ENCODE data around the gene RNF212. TPM values are rescaled to one million over a fixed set of nuclear protein-coding genes. Genes with fewer than 3 reads are reported as not detected.

The RNF212 gene
- total and polyA plus RNA-seq, 2 of the 13 experiments (the other 11 are each of a cell fraction or from before 2014, with no cell fraction given), result not detected

DNA sequence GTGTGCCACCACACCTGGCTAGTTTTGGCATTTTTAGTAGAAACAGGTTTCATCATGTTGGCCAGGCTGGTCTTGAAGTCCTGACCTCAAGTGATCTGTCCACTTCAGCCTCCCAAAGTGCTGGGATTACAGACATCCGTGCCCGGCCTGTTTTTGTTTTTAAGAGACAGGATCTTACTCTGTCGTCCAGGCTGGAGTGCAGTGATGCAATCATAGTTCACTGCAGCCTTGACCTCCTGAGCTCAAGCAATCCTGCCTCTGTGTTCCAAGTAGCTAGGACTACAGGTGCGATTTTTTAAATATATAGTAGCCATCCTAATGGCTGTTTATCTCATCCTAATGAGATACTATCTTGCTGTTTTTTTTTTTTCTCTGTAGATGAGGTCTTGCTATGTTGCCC lies 47.6 kb downstream of the RNF212 start:
- peaks cover 8% of the 10 kb centered on the region; the same call in 1 of the 2 replicates for H3K4me1 ChIP-seq (ENCODE audit: insufficient read depth, low read length)
- H3K27me3 ChIP-seq (ENCODE audit: control insufficient read depth in 1 of 2, insufficient read depth in 2 of 2, low read length in 2 of 2), result peaks cover 6 to 39% of the 10 kb centered on the region in 2 experiments; a peak in 4 of 5 replicates
- H3K9me3 ChIP-seq (ENCODE audit: low read length), result no peaks in the 10 kb centered on the region
- FAIRE-seq (no peak), DNase-seq (ENCODE audit: low spot score) (no peak), ATAC-seq (no peak; the same call in 2 of the 3 replicates)
- no peak overlapping the region for H3K27ac ChIP-seq (ENCODE audit: extremely low read length, insufficient read depth, low read length)
- in situ Hi-C loops (cut with HindIII; ENCODE audit: extremely low pct_ligation_motif_present, low pct_unique_long_range_greater_than_20kb) (no loop called here), intact Hi-C loops (cut with micrococcal nuclease; ENCODE audit: unreplicated experiment) (no loop called here)
- no peaks in the 10 kb centered on the region for H3K36me3 ChIP-seq (replicated peaks in 1 of 2; ENCODE audit: control insufficient read depth in 1 of 2, insufficient read depth in 2 of 2, low read length in 2 of 2)
- no TSS peak for BruUV-seq (replicated peaks)
- no peak overlapping the region for H3K9ac ChIP-seq (ENCODE audit: insufficient read depth, low read depth, low read length)
- no peak overlapping the region for H3K4me3 ChIP-seq (replicated peaks in 1 of 3; ENCODE audit: insufficient read depth in 1 of 3, low read depth in 2 of 3, low read length in 3 of 3)
- ChIA-PET CTCF (ENCODE audit: low intra/inter-chr PET ratio, low total read pairs) (no interaction called here), POLR2A (interaction anchor here (0.7 to 1.2 kb wide), 2 partner anchors 49 to 93 kb away, joined by 3 read pairs; no protein-coding TSS in a partner anchor)
- H3K4me2 ChIP-seq (ENCODE audit: low read depth, low read length), result no peak overlapping the region
- H3K79me2 ChIP-seq (ENCODE audit: insufficient read depth, low read length), result no peaks in the 10 kb centered on the region
- H4K20me1 ChIP-seq (ENCODE audit: insufficient read depth, low read length), result no peaks in the 10 kb centered on the region
- 0% methylated on average over 4 of the region's 4 CpGs for WGBS (ENCODE audit: low lambda C conversion rate)
- H2AFZ ChIP-seq (ENCODE audit: low read length), result no peak overlapping the region
- TF ChIP-seq, protein P1, sequence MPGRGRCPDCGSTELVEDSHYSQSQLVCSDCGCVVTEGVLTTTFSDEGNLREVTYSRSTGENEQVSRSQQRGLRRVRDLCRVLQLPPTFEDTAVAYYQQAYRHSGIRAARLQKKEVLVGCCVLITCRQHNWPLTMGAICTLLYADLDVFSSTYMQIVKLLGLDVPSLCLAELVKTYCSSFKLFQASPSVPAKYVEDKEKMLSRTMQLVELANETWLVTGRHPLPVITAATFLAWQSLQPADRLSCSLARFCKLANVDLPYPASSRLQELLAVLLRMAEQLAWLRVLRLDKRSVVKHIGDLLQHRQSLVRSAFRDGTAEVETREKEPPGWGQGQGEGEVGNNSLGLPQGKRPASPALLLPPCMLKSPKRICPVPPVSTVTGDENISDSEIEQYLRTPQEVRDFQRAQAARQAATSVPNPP (CRISPR knock-in tag; IDR thresholded peaks at IDR 0.05), result no peak
- TF ChIP-seq RXRB (CRISPR knock-in tag; IDR thresholded peaks at IDR 0.05; ENCODE audit: borderline replicate concordance), result 0 out of 2 replicates have a peak, but pooled peaks have one; percentile 30
- 0 out of 2 replicates have a peak, but pooled peaks have one; percentile 18 for TF ChIP-seq HNF4A (CRISPR knock-in tag; IDR thresholded peaks at IDR 0.05)
- peak in 1 of 2 experiments; percentile 50; a peak in 1 of 4 replicates for TF ChIP-seq NR2F1 (CRISPR knock-in tag; IDR thresholded peaks at IDR 0.05)
- TF ChIP-seq, protein P2, sequence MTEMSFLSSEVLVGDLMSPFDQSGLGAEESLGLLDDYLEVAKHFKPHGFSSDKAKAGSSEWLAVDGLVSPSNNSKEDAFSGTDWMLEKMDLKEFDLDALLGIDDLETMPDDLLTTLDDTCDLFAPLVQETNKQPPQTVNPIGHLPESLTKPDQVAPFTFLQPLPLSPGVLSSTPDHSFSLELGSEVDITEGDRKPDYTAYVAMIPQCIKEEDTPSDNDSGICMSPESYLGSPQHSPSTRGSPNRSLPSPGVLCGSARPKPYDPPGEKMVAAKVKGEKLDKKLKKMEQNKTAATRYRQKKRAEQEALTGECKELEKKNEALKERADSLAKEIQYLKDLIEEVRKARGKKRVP (CRISPR knock-in tag; IDR thresholded peaks at IDR 0.05), result peak in 1 of 2 experiments; percentile 44; a peak in 1 of 4 replicates
- TF ChIP-seq, protein P3, sequence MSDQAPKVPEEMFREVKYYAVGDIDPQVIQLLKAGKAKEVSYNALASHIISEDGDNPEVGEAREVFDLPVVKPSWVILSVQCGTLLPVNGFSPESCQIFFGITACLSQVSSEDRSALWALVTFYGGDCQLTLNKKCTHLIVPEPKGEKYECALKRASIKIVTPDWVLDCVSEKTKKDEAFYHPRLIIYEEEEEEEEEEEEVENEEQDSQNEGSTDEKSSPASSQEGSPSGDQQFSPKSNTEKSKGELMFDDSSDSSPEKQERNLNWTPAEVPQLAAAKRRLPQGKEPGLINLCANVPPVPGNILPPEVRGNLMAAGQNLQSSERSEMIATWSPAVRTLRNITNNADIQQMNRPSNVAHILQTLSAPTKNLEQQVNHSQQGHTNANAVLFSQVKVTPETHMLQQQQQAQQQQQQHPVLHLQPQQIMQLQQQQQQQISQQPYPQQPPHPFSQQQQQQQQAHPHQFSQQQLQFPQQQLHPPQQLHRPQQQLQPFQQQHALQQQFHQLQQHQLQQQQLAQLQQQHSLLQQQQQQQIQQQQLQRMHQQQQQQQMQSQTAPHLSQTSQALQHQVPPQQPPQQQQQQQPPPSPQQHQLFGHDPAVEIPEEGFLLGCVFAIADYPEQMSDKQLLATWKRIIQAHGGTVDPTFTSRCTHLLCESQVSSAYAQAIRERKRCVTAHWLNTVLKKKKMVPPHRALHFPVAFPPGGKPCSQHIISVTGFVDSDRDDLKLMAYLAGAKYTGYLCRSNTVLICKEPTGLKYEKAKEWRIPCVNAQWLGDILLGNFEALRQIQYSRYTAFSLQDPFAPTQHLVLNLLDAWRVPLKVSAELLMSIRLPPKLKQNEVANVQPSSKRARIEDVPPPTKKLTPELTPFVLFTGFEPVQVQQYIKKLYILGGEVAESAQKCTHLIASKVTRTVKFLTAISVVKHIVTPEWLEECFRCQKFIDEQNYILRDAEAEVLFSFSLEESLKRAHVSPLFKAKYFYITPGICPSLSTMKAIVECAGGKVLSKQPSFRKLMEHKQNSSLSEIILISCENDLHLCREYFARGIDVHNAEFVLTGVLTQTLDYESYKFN (CRISPR knock-in tag; conservative IDR thresholded peaks at IDR 0.05), result no peak
- TF ChIP-seq NR2F6 (IDR thresholded peaks at IDR 0.05), result no peak
- TF ChIP-seq NR2F6 (CRISPR knock-in tag; IDR thresholded peaks at IDR 0.05), result peak; percentile 79
- peak; percentile 42; the same call in 1 of the 2 replicates for TF ChIP-seq GATAD2A (CRISPR knock-in tag; IDR thresholded peaks at IDR 0.05)
- TF ChIP-seq, protein P4, sequence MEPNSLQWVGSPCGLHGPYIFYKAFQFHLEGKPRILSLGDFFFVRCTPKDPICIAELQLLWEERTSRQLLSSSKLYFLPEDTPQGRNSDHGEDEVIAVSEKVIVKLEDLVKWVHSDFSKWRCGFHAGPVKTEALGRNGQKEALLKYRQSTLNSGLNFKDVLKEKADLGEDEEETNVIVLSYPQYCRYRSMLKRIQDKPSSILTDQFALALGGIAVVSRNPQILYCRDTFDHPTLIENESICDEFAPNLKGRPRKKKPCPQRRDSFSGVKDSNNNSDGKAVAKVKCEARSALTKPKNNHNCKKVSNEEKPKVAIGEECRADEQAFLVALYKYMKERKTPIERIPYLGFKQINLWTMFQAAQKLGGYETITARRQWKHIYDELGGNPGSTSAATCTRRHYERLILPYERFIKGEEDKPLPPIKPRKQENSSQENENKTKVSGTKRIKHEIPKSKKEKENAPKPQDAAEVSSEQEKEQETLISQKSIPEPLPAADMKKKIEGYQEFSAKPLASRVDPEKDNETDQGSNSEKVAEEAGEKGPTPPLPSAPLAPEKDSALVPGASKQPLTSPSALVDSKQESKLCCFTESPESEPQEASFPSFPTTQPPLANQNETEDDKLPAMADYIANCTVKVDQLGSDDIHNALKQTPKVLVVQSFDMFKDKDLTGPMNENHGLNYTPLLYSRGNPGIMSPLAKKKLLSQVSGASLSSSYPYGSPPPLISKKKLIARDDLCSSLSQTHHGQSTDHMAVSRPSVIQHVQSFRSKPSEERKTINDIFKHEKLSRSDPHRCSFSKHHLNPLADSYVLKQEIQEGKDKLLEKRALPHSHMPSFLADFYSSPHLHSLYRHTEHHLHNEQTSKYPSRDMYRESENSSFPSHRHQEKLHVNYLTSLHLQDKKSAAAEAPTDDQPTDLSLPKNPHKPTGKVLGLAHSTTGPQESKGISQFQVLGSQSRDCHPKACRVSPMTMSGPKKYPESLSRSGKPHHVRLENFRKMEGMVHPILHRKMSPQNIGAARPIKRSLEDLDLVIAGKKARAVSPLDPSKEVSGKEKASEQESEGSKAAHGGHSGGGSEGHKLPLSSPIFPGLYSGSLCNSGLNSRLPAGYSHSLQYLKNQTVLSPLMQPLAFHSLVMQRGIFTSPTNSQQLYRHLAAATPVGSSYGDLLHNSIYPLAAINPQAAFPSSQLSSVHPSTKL (CRISPR knock-in tag; IDR thresholded peaks at IDR 0.05), result 0 out of 2 replicates have a peak, but pooled peaks have one; percentile 21
- no peak for TF ChIP-seq XBP1 (CRISPR knock-in tag; IDR thresholded peaks at IDR 0.05)
- peak; percentile 81 for TF ChIP-seq RARA (CRISPR knock-in tag; IDR thresholded peaks at IDR 0.05)
- TF ChIP-seq CEBPG (CRISPR knock-in tag; IDR thresholded peaks at IDR 0.05), result peak; percentile 73
- TF ChIP-seq ZSCAN20 (CRISPR knock-in tag; IDR thresholded peaks at IDR 0.05; ENCODE audit: borderline replicate concordance), result no peak
- peak; percentile 48; the same call in 1 of the 2 replicates for TF ChIP-seq ZNF121 (CRISPR knock-in tag; IDR thresholded peaks at IDR 0.05)
- peak; percentile 73; the same call in 1 of the 2 replicates for TF ChIP-seq CEBPB (IDR thresholded peaks at IDR 0.05; ENCODE audit: borderline replicate concordance, low read depth, low read length)

All from HepG2 (cell line).